Activated CD4-positive, CD25-positive, alpha-beta regulatory T cell (primary cell): ENCODE measurements around the gene CCNO.

Source experiments
- DNase-seq, 4 experiments: peaks; one replicate each; lab custom pipeline; 2025; lab: John Stamatoyannopoulos, UW

Gene CCNO

DNA sequence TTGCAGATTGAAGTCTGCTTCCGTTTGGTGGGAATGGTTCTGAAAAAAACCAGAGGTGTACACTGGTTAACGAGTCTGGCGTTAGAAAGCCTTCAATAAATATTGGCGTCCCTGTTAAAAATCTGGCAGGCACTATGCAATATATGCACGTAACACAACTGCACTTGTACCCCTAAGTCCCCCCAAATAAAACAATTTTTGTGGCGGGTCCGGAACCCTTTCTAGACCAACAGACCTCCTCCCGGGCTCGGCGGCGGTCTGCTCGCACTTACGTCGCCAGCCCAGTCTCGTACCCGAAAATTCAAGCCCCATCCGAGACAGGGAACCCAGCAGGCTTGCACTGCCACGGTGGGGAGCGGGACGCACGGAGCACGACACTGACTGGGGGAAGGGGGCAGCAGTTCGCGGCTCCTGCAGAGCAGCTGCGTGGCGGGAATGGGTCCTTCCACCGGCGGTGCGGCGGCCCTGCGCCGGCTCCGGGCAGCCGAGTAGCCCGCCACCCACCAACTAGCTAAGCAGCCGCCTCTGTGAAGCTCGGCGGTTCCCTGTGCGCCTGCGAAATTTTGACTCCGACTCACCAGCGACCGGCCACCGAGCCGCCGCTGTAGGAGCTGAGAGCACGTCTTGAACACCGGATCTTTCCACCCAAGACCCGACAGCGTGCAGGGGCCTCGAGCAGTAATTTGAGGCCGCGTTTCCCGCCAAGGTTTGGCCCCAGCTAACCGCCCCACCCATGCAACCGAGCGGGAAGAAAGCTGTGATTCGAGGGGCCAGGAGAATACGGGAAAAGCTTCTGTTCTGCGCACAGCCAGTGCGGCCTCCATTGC is 10.2 kb downstream of the CCNO start:
- no peak for DNase-seq

DNA sequence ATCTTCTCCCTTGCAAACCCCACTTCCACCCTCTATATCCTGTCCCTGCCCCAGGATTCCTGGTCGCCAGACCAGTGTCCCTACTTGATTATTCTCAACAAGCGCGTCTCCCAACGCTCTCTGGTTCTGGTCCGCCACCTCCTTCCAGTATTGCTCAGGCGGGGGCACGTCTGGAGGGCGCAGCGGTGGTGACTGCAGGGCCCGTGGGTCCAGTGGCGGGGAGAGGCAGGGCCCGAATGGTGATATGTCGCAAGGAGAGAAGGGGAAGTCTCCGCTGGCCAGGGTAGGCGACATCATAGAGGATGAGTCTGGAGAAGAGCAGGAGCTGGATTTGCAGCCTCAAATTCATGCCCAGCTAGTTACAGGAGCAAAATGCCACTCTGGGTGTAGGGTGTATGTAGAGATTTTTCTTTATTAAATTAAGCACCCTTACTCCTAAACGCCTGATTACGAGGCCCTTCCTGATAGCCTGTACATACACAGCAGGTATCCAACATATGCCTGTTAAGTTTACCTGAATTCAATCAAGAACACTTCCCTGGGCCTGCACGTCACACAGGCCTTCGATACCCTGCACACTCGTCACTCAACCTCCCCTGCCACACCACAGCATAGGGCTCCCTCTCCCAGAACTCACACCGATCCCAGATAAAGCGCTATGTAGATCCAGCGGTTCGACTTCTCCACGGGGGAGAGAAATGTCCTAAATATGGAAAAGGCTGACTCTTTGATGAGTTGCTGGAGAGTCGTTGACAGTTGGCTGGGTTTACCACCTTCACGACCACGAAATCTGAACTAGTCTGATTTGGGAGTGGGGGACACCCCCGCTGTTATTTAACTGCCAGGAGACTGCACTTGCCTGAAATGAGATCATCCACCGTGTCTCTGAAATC is 11.1 kb downstream of the CCNO start:
- DNase-seq: no peak

DNA sequence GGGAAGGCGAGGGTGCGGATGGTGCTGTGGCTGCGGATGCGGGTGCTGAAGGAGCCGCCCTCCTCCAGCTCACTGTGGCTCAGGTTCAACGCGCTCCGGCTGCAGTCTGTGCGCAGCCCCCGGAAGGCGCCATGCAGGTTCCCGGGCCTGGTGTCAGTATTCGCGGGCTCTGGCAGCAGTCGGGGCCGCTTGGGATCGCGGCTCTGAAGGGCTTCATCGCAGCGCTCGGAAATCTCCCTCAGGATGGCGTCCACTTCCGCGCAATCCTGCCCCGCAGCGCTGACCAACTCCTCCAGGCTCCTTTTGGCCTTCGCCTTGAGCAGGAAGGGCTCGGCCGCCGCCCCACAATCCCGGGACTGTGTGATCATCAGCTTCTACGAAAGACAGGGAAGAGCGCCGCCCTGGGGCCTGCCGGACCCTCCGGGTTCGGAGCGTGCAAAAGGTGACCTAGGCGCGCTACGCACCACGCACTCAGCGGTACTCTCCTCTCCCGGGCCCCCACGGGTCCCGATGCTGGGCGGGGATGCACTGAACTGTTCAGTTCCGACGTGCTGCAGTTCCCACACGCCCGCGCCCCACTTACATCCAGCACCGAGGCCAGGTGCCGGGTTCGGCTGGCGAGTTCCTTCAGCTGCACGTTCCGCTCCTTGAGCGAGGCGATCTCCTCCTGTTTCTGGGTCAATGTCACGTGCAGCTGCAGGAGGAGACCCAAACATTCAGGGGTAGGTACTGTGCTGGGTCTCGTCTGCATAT is 12.8 kb downstream of the CCNO start:
- no peak for DNase-seq

DNA sequence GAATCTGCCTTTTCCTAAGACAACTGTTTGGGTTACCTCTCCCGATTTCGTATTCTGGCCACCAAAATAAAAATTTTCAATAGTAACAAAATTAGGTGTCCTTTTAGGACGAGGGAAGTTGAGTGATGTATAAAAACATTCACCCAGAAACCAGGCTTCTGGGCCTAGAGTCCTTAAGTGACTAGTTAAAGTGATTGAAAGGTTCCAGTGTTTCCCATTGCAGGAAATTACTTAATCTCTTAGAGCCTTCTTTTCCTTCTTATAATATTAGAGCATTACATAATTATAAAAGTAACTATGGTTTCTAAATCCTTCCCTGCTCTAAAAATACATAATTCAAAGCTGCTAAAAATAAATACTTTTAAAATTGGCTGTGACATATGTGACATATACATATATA is 13.6 kb downstream of the CCNO start:
- DNase-seq: no peak

DNA sequence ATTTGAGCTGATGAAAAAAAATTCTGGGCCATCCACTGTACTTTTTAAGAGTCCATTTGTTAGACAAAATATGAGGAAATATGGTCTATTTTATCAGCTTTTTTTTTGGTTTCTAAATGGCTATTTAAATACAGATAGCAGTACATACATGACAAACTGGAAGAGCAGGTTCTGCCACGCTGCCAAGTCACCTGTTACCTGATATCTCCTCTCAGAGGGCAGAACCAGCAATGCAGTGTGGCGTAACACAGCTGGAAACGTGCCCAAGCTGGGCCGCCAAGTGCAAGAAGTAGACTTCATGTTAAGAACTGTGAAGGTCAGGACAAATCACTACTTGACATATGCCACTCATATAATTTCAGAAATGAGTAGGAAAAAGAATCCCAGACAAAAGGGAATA is 14.4 kb downstream of the CCNO start:
- DNase-seq: no peak

DNA sequence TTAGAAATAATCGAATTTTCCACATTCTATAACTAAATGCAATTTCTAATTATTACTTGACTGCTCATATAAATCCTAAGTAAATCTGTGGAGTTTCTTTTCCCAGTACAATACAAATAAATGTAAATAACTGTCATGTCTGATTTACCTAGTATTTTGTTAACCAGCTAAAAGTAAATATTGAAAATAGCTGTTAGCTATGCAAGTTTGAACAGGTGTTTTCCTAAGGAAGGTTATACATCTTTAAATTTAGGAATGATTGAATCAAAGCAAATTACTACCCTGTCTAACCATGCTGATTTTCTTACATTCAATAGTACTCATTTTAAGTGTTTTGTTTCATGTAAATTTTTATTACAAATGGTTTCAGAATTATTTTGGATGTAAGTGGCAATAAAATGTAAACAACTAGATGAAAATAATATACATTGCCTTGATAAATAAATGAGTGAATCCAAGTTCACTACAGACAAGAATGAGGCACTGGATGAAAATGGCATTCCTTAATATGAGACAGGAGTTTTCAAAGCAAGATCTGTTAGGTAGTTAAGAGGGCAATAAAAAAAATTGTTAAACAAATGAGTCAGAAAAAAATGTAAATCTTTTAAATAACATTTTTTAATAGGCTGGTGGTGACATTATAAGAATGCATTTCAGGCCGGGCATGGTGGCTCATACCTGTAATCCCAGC is 22.1 kb downstream of the CCNO start:
- DNase-seq: no peak

DNA sequence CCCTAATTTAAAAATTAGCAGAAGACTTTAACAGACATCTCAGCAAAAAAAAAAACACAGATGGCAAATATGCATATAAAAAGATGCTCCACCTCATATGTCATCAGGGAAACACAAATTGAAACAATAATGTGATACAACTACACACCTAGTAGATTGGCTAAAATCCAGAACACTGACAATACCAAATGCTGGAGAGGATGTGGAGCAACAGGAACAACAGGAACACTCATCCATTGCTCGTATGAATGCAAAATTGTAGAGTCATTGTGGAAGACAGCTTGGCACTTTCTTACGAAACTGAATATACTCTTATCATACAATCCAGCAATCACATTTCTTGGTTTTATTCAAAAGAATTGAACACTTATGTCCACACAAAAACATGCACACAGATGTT is 28.4 kb downstream of the CCNO start:
- no peak for DNase-seq

DNA sequence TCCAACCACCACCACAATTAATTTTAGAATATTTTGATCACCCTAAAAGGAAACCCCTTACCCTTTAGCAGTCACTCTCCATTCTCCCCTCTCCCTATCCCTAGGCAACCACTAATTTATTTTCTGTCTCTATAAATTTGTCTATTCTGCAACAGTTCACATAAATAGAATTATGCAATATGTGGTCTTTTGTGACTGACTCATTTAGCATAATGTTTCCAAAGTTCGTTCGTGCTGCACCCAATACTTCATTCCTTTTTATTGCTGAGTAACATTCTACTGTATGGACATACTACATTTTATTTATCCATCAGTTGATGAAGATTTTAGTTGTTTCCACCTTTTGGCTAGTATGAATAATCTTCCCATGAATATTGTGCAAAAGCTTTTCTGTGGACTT is 42.2 kb downstream of the CCNO start:
- DNase-seq: no peak

DNA sequence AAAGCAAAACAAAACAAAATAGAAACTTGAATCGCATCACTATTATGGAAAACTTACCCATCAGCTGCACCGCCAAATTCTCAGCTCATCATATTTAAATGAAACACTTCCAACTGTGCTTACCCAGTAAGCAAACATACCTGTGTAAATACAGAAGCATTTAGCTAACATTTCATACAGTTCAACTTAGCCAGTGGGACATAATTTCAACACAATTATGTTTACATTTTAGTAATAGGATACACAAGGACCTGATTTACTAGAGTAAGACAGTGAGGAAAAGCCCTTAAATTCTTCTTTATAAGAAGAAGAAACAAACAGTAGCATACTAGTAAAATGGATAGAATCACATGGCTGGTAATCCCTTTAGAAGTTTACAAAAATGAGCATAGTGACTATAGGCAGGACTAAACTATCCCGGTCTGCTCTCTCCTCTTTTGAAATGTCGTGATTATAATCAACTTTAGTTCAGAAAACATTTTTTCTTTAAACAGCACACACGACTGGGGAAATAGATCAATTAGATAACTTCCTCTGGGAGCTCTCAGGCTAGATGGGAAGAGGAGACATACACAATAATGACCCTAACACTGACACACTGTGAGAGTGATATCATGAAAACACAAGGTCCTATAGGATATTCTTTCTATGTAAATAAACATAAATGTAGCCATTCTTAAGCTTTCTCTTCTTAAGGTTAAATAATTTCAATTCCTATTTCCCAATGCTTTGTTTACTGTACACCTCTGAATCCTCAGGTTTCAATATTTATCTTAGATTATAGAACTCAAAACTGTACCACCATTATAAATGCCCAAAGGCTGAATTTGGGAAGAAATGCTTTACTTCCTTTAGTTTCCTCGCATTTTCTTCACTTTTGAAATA is 44.5 kb downstream of the CCNO start:
- no peak for DNase-seq

DNA sequence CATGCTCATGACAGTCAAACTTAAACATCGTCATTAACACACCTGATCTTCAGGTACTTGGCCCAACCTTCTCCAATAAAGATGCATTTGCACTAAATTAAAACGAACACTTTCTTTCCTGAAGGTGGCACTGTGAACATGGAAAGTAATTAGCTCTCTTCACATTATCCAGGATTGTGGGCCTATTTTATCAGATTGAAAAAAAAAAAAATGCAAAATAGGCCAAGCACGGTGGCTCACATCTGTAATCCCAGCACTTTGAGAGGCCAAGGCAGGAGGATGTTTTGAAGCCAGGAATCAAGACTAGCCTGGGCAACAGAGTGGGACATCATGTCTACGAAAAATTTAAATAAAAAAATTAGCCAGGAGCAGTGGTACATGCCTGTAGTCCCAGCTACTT is 46.0 kb downstream of the CCNO start:
- DNase-seq: no peak
